ENCODE results near the gene RANGAP1.

DNA sequence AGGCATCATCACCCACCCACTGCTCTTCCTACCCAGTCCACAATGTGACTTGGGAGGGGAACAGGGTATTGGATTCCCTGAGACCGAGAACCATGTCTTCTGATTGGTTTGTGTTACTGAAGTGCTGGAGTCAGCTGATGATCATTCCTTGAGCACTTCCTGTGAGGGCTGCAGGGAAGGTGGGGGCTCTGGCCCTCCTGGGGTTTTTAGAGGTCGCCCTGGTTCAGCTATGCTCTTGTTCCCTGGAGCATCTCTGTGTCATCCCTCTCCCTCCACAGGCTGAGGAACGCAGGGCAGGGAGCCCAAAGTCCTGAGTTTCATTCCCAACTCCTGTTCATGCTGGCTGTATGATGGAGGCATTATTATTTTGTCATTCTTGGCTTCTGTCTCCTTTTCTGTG, 22.1 kb upstream of the RANGAP1 start:
- TF ChIP-seq EZH2phosphoT487 (IDR thresholded peaks at IDR 0.05; ENCODE audit: borderline replicate concordance, low read depth, low read length) = no peak
- TF ChIP-seq, protein P1, sequence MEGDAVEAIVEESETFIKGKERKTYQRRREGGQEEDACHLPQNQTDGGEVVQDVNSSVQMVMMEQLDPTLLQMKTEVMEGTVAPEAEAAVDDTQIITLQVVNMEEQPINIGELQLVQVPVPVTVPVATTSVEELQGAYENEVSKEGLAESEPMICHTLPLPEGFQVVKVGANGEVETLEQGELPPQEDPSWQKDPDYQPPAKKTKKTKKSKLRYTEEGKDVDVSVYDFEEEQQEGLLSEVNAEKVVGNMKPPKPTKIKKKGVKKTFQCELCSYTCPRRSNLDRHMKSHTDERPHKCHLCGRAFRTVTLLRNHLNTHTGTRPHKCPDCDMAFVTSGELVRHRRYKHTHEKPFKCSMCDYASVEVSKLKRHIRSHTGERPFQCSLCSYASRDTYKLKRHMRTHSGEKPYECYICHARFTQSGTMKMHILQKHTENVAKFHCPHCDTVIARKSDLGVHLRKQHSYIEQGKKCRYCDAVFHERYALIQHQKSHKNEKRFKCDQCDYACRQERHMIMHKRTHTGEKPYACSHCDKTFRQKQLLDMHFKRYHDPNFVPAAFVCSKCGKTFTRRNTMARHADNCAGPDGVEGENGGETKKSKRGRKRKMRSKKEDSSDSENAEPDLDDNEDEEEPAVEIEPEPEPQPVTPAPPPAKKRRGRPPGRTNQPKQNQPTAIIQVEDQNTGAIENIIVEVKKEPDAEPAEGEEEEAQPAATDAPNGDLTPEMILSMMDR (conservative IDR thresholded peaks at IDR 0.05; ENCODE audit: low read length) = no peak

Data from OCI-LY7 (cell line).